GM23248 (cell line): Measurements from ENCODE around the gene LRMDA. TPM values are rescaled to one million over a fixed set of nuclear protein-coding genes. Genes with fewer than 3 reads are reported as not detected.

ENCODE experiments used
- DNase-seq: peaks from one replicate; pipeline ENCODE4 v3.0.0-alpha.2; 2015
- H2AFZ ChIP-seq: fragments of 200-600 bp; sonication (generic); 2 replicates; pipeline ENCODE4 v1.6.1; 2016; ENCODE audit warnings: antibody characterized with exemption
- H3F3A ChIP-seq: fragments of 200-600 bp; sonication (generic); 2 replicates; pipeline ENCODE4 v1.6.1; 2016; ENCODE audit warnings: mild to moderate bottlenecking, antibody characterized with exemption, mixed run types; ENCODE audit not compliant: insufficient read depth
- H3K27ac ChIP-seq: fragments of 200-600 bp; sonication (generic); 2 replicates; pipeline ENCODE4 v1.5.1; 2016; ENCODE audit warnings: mild to moderate bottlenecking
- H3K27me3 ChIP-seq: fragments of 200-600 bp; sonication (generic); replicated peaks from 2 replicates; pipeline ENCODE4 v1.6.1; 2016; ENCODE audit warnings: mild to moderate bottlenecking; ENCODE audit not compliant: insufficient read depth
- H3K36me3 ChIP-seq: fragments of 200-600 bp; sonication (generic); 2 replicates; pipeline ENCODE4 v1.6.1; 2016; ENCODE audit warnings: low read depth, mild to moderate bottlenecking
- H3K4me1 ChIP-seq: fragments of 200-600 bp; sonication (generic); 2 replicates; pipeline ENCODE4 v1.6.1; 2016; ENCODE audit warnings: mild to moderate bottlenecking; ENCODE audit not compliant: insufficient read depth
- H3K4me2 ChIP-seq: fragments of 200-600 bp; sonication (generic); one replicate; pipeline ENCODE4 v1.6.1; 2016; ENCODE audit warnings: mild to moderate bottlenecking; ENCODE audit not compliant: unreplicated experiment
- H3K4me3 ChIP-seq: fragments of 200-600 bp; sonication (generic); 2 replicates; pipeline ENCODE4 v1.5.1; 2016; ENCODE audit warnings: mild to moderate bottlenecking
- H3K79me2 ChIP-seq: fragments of 200-600 bp; sonication (generic); 2 replicates; pipeline ENCODE4 v1.6.1; 2016; ENCODE audit warnings: mild to moderate bottlenecking; ENCODE audit not compliant: insufficient read depth
- H3K9ac ChIP-seq: fragments of 200-600 bp; sonication (generic); 2 replicates; pipeline ENCODE4 v1.6.1; 2016; ENCODE audit warnings: mild to moderate bottlenecking
- H3K9me2 ChIP-seq: fragments of 200-600 bp; sonication (generic); 2 replicates; pipeline ENCODE4 v1.6.1; 2016; ENCODE audit warnings: mixed run types, mild to moderate bottlenecking, moderate library complexity; ENCODE audit not compliant: insufficient read depth
- H3K9me3 ChIP-seq: fragments of 200-600 bp; sonication (generic); one replicate; pipeline ENCODE4 v1.6.1; 2017; ENCODE audit warnings: low read depth
- H4K20me1 ChIP-seq: fragments of 200-600 bp; sonication (generic); 2 replicates; pipeline ENCODE4 v1.6.0; 2016; ENCODE audit not compliant: insufficient read depth
- EZH2 ChIP-seq: fragments of 200-600 bp; sonication (generic); IDR thresholded peaks from 2 replicates; pipeline ENCODE4 v1.6.1; 2018; ENCODE audit warnings: antibody characterized with exemption, mild to moderate bottlenecking; ENCODE audit not compliant: insufficient read depth, poor library complexity, severe bottlenecking
- EZH2phosphoT487 ChIP-seq: fragments of 200-600 bp; sonication (generic); IDR thresholded peaks from 2 replicates; pipeline ENCODE4 v1.6.1; 2018; ENCODE audit warnings: antibody characterized with exemption, moderate library complexity, mild to moderate bottlenecking, low read depth; ENCODE audit not compliant: insufficient read depth
- whole genome bisulfite sequencing, 2 experiments: methylation state at CpG; one replicate each; pipeline ENCODE4 v1.1.6; 2015 to 2017; ENCODE audit warnings: low lambda C conversion rate in 2 of 2, low coverage in 1 of 2; ENCODE audit errors: missing lambda C conversion rate in 2 of 2; 5-methylcytosine and 5-hydroxymethylcytosine counted together
- in situ Hi-C: fragments of 300-500 bp; cut with MboI; formaldehyde crosslinking; loops from 2 replicates; pipeline ENCODE4 v1.15.0; 2020
- polyA plus RNA-seq: library from polyadenylated mRNA; unstranded; fragments of >200 nt; fragmentation: Nextera tagmentation; extraction: Ambion mirVana; gene quantifications from 2 replicates; pipeline ENCODE4 v1.2.1, GENCODE V29; 2016
- total RNA-seq: library from RNA; depleted of rRNA; stranded (reverse); fragments of >200 nt; shearing (Covaris generic); gene quantifications from 2 replicates; pipeline ENCODE4 v1.2.3, GENCODE V29; 2014

Gene LRMDA
- total and polyA plus RNA-seq, 2 experiments from 2014 or later = 2.6 TPM; not detected in 1

- Histone ChIP-seq H4K20me1 (no peaks in the 10 kb centered on the region), H2AFZ (no peak overlapping the region), H3K27me3 (peaks cover 6% of the 10 kb centered on the region; the same call in 1 of the 2 replicates), H3K36me3 (no peaks in the 10 kb centered on the region), H3K27ac (no peak overlapping the region), H3K4me3 (no peak overlapping the region), H3K9me3 (peaks cover 8% of the 10 kb centered on the region), H3F3A (no peaks in the 10 kb centered on the region), H3K4me1 (no peaks in the 10 kb centered on the region), H3K9ac (no peak overlapping the region), H3K9me2 (no peaks in the 10 kb centered on the region), H3K79me2 (no peaks in the 10 kb centered on the region), H3K4me2 (no peak overlapping the region)
- in situ Hi-C loops = no loop called here
- DNase-seq = no peak
- TF ChIP-seq EZH2phosphoT487 = no peak
- TF ChIP-seq EZH2 = no peak
- 45 to 67% methylated on average over 1 of the region's 1 CpG for WGBS, 2 experiments
Observed at GRCh38 chr10:75568450-75569130, 137.2 kb downstream of the LRMDA start.

- peaks cover 8% of the 10 kb centered on the region for H3K9me3 ChIP-seq
- no peak overlapping the region for H3K4me2 ChIP-seq
- peaks cover 6% of the 10 kb centered on the region; the same call in 1 of the 2 replicates for H3K27me3 ChIP-seq
- H3K9ac ChIP-seq = no peak overlapping the region
- H3K79me2 ChIP-seq = no peaks in the 10 kb centered on the region
- H3F3A ChIP-seq = no peaks in the 10 kb centered on the region
- no peak overlapping the region for H2AFZ ChIP-seq
- DNase-seq = no peak
- H3K4me3 ChIP-seq = no peak overlapping the region
- WGBS, 2 experiments = 17 to 39% methylated on average over 1 of the region's 1 CpG
- H3K4me1 ChIP-seq = no peaks in the 10 kb centered on the region
- H4K20me1 ChIP-seq = no peaks in the 10 kb centered on the region
- H3K36me3 ChIP-seq = no peaks in the 10 kb centered on the region
- no peak for TF ChIP-seq EZH2
- no peak for TF ChIP-seq EZH2phosphoT487
- no peaks in the 10 kb centered on the region for H3K9me2 ChIP-seq
- in situ Hi-C loops = no loop called here
- no peak overlapping the region for H3K27ac ChIP-seq
Observed at GRCh38 chr10:75569506-75569905, 138.1 kb downstream of the LRMDA start.

- Histone ChIP-seq H3K79me2 (no peaks in the 10 kb centered on the region), H3K9me2 (no peaks in the 10 kb centered on the region), H3K9me3 (peaks cover 8% of the 10 kb centered on the region), H3K27me3 (peaks cover 6% of the 10 kb centered on the region; the same call in 1 of the 2 replicates), H3K9ac (no peak overlapping the region), H3K4me1 (no peaks in the 10 kb centered on the region), H3K4me3 (no peak overlapping the region), H3K27ac (no peak overlapping the region), H2AFZ (no peak overlapping the region), H3K36me3 (no peaks in the 10 kb centered on the region), H3F3A (no peaks in the 10 kb centered on the region), H3K4me2 (no peak overlapping the region), H4K20me1 (no peaks in the 10 kb centered on the region)
- no peak for DNase-seq
- in situ Hi-C loops = no loop called here
- TF ChIP-seq EZH2phosphoT487 = no peak
- TF ChIP-seq EZH2 = no peak
- WGBS, 2 experiments = 51 to 64% methylated on average over 2 of the region's 2 CpGs
Observed at GRCh38 chr10:75572478-75572877, 141.1 kb downstream of the LRMDA start.

- no peaks in the 10 kb centered on the region for H3K36me3 ChIP-seq
- no peaks in the 10 kb centered on the region for H3K9me2 ChIP-seq
- H3K27me3 ChIP-seq = no peaks in the 10 kb centered on the region
- no peak overlapping the region for H3K27ac ChIP-seq
- no peaks in the 10 kb centered on the region for H4K20me1 ChIP-seq
- H3K4me3 ChIP-seq = no peak overlapping the region
- in situ Hi-C loops = no loop called here
- TF ChIP-seq EZH2 (no peak), EZH2phosphoT487 (no peak)
- H3F3A ChIP-seq = no peaks in the 10 kb centered on the region
- WGBS, 2 experiments = 32 to 37% methylated on average over 4 of the region's 4 CpGs
- H2AFZ ChIP-seq = no peak overlapping the region
- H3K79me2 ChIP-seq = no peaks in the 10 kb centered on the region
- H3K4me1 ChIP-seq = no peaks in the 10 kb centered on the region
- no peak overlapping the region for H3K4me2 ChIP-seq
- no peak for DNase-seq
- peaks cover 8% of the 10 kb centered on the region for H3K9me3 ChIP-seq
- H3K9ac ChIP-seq = no peak overlapping the region
Observed at GRCh38 chr10:75575940-75576339, 144.5 kb downstream of the LRMDA start.

GRCh38 chr10:75582102-75582501 lies 150.7 kb downstream of the LRMDA start:
- no peak for DNase-seq
- Histone ChIP-seq H3K9me3 (no peaks in the 10 kb centered on the region), H4K20me1 (no peaks in the 10 kb centered on the region), H3K27ac (no peak overlapping the region), H3F3A (no peaks in the 10 kb centered on the region), H3K9me2 (no peaks in the 10 kb centered on the region), H2AFZ (no peak overlapping the region), H3K4me2 (no peak overlapping the region), H3K79me2 (no peaks in the 10 kb centered on the region), H3K4me3 (no peak overlapping the region), H3K4me1 (no peaks in the 10 kb centered on the region), H3K27me3 (peaks cover 13% of the 10 kb centered on the region), H3K36me3 (no peaks in the 10 kb centered on the region), H3K9ac (no peak overlapping the region)
- 65 to 80% methylated on average over 1 of the region's 1 CpG for WGBS, 2 experiments
- no peak for TF ChIP-seq EZH2phosphoT487
- no peak for TF ChIP-seq EZH2
- in situ Hi-C loops = no loop called here
